K562 (cell line): Measurements from ENCODE around the gene SOX6. TPM values are rescaled to one million over a fixed set of nuclear protein-coding genes. Genes with fewer than 3 reads are reported as not detected.

Source experiments
- ATAC-seq: fragments of 200-7000 bp; cut with Tn5 transposase; 3 replicates; pipeline ENCODE4 v1.9.1; 2020; ENCODE audit warnings: moderate library complexity
- BruUV-seq: library from RNA; stranded (reverse); fragments of 400-500 nt; replicated peaks from 2 replicates; lab custom pipeline; 2021; lab: Mats Ljungman, UMichigan
- CTCF ChIA-PET: fragments of 300-600 bp; formaldehyde crosslinking; extraction: SDS; loops from one replicate; lab custom pipeline; 2021; ENCODE audit warnings: low intra/inter-chr PET ratio; lab: Yijun Ruan, JAX
- POLR2A ChIA-PET: fragments of 300-600, 350-650 bp; sonication (Branson Sonifier 250); formaldehyde crosslinking; extraction: SDS; loops from one replicate; lab custom pipeline; 2021; ENCODE audit warnings: antibody characterized with exemption, inconsistent platforms; lab: Yijun Ruan, JAX
- DNase-seq, 4 experiments: peaks; one replicate each; pipeline versions ENCODE4 v3.0.0 to v3.0.0-alpha.2; 2011 to 2018; ENCODE audit warnings: low spot score in 3 of 4, mixed read lengths in 3 of 4; ENCODE audit errors: extremely low read depth in 1 of 4
- FAIRE-seq: peaks from 2 replicates; lab custom pipeline; 2011; peaks lifted over from hg19 to GRCh38; lab: Jason Lieb, UNC
- H2AFZ ChIP-seq: 2 replicates; pipeline ENCODE4 v1.6.0; 2011; ENCODE audit warnings: low read depth, low read length, control low read depth, inconsistent platforms
- H3K27ac ChIP-seq: fragments of 200-600 bp; 3 replicates; pipeline ENCODE4 v1.8.0; 2011; ENCODE audit warnings: low read depth, mild to moderate bottlenecking, control low read depth, inconsistent platforms, low read length, moderate library complexity, mixed read lengths; ENCODE audit errors: extremely low read depth
- H3K27me3 ChIP-seq, 2 experiments: fragments of 300-600 bp in 1 of 2; 2 replicates in 1 of 2; 3 replicates in 1 of 2; pipeline versions ENCODE4 v1.6.0 to v1.8.0; 2011; ENCODE audit warnings: inconsistent platforms in 2 of 2, low read length in 2 of 2, mild to moderate bottlenecking in 1 of 2, mixed read lengths in 1 of 2, moderate library complexity in 1 of 2; ENCODE audit not compliant: control insufficient read depth in 2 of 2, insufficient read depth in 2 of 2
- H3K36me3 ChIP-seq: fragments of 300-600 bp; 3 replicates; pipeline ENCODE4 v1.8.0; 2011; ENCODE audit warnings: mild to moderate bottlenecking, low read length, inconsistent platforms; ENCODE audit not compliant: control insufficient read depth, insufficient read depth
- H3K4me1 ChIP-seq, 2 experiments: fragments of 200-600 bp in 1 of 2; replicated peaks in 1 of 2; 2 replicates in 1 of 2; 3 replicates in 1 of 2; pipeline versions ENCODE4 v1.5.1 to v1.8.0; 2011; ENCODE audit warnings: inconsistent platforms in 2 of 2, low read length in 2 of 2, mild to moderate bottlenecking in 1 of 2, mixed read lengths in 1 of 2, moderate library complexity in 1 of 2; ENCODE audit not compliant: control insufficient read depth in 2 of 2, insufficient read depth in 2 of 2
- H3K4me2 ChIP-seq: 2 replicates; pipeline ENCODE4 v1.6.1; 2011; ENCODE audit warnings: low read length, control low read depth, inconsistent platforms, mixed read lengths; ENCODE audit not compliant: insufficient read depth
- H3K4me3 ChIP-seq: fragments of 200-600 bp; sonication (generic), shearing (Covaris generic); 2 replicates; pipeline ENCODE4 v1.5.1; 2016; ENCODE audit warnings: control low read depth, inconsistent platforms
- H3K79me2 ChIP-seq: fragments of 200-600 bp; 3 replicates; pipeline ENCODE4 v1.8.0; 2011; ENCODE audit warnings: low read length, inconsistent platforms; ENCODE audit not compliant: control insufficient read depth, insufficient read depth
- H3K9ac ChIP-seq, 2 experiments: 2 replicates each; pipeline versions ENCODE4 v1.6.0 to v1.6.1; 2011; ENCODE audit warnings: low read depth in 2 of 2, low read length in 2 of 2, control low read depth in 1 of 2, inconsistent platforms in 1 of 2, mild to moderate bottlenecking in 1 of 2, mixed read lengths in 1 of 2; ENCODE audit not compliant: insufficient read depth in 1 of 2
- H3K9me1 ChIP-seq: one replicate; pipeline ENCODE4 v1.6.0; 2011; ENCODE audit warnings: inconsistent platforms, mild to moderate bottlenecking, low read length, moderate library complexity; ENCODE audit not compliant: control insufficient read depth, insufficient read depth
- H3K9me3 ChIP-seq: replicated peaks from 2 replicates; pipeline ENCODE4 v1.5.1; 2011; ENCODE audit warnings: low read depth, low read length, inconsistent platforms; ENCODE audit not compliant: control insufficient read depth, insufficient read depth
- H4K20me1 ChIP-seq: replicated peaks from 2 replicates; pipeline ENCODE4 v1.6.1; 2011; ENCODE audit warnings: low read length, inconsistent platforms, mixed read lengths; ENCODE audit not compliant: control insufficient read depth, insufficient read depth
- ATF1 ChIP-seq, 2 experiments: fragments of 450-650 bp in 1 of 2; IDR thresholded peaks; 2 replicates each; pipeline ENCODE4 v1.6.1; 2016; ENCODE audit warnings: missing compliant biosample characterization in 1 of 2, missing genetic modification characterization in 1 of 2
- CBFA2T3 ChIP-seq: fragments of 450-650 bp; IDR thresholded peaks from 2 replicates; pipeline ENCODE4 v1.6.1; 2017
- GMEB1 ChIP-seq: fragments of 250-450 bp; sonication (Bioruptor Pico); IDR thresholded peaks from 2 replicates; pipeline ENCODE4 v1.4.0; 2020; ENCODE audit warnings: mild to moderate bottlenecking
- HNRNPH1 ChIP-seq: fragments of 200-400 bp; formaldehyde crosslinking; optimal IDR thresholded peaks from 2 replicates; pipeline ENCODE3; 2017; ENCODE audit warnings: low read depth, mild to moderate bottlenecking, low read length, moderate library complexity
- L3MBTL2 ChIP-seq: fragments of 450-650 bp; IDR thresholded peaks from 2 replicates; pipeline ENCODE4 v1.6.1; 2016; ENCODE audit warnings: mild to moderate bottlenecking, moderate library complexity
- PURB ChIP-seq: sonication (generic); formaldehyde crosslinking; IDR thresholded peaks from 2 replicates; pipeline ENCODE4 v1.9.0; 2021; ENCODE audit warnings: low read depth, mild to moderate bottlenecking, missing genetic modification reagents
- RBM17 ChIP-seq: fragments of 200-400 bp; formaldehyde crosslinking; IDR thresholded peaks from 2 replicates; pipeline ENCODE4 v1.6.1; 2017; ENCODE audit warnings: low read depth, mild to moderate bottlenecking, low read length, borderline replicate concordance
- YY1 ChIP-seq, 3 experiments: IDR thresholded peaks; 2 replicates each; pipeline ENCODE4 v1.6.1; 2011; ENCODE audit warnings: low read length in 2 of 3, mild to moderate bottlenecking in 2 of 3, moderate library complexity in 2 of 3, borderline replicate concordance in 1 of 3, control low read depth in 1 of 3, low read depth in 1 of 3; ENCODE audit not compliant: insufficient read depth in 3 of 3, insufficient replicate concordance in 2 of 3, control insufficient read depth in 1 of 3, insufficient read length in 1 of 3; ENCODE audit errors: extremely low read depth in 1 of 3
- ZBTB49 ChIP-seq: sonication (generic); formaldehyde crosslinking; IDR thresholded peaks from 2 replicates; pipeline ENCODE4 v1.8.0; 2022; ENCODE audit warnings: missing genetic modification reagents, mild to moderate bottlenecking, borderline replicate concordance
- ZNF24 ChIP-seq: fragments of 450-650 bp; IDR thresholded peaks from 2 replicates; pipeline ENCODE4 v1.6.1; 2016
- WGBS: fragments of 100-300 bp; shearing (Covaris generic); methylation state at CpG from one replicate; pipeline ENCODE4 v1.1.6; 2016; ENCODE audit warnings: low coverage, mixed read lengths; ENCODE audit not compliant: insufficient coverage; ENCODE audit errors: missing lambda C conversion rate; 5-methylcytosine and 5-hydroxymethylcytosine counted together
- in situ Hi-C: fragments of 300-500 bp; cut with MboI; formaldehyde crosslinking; loops from 4 replicates; pipeline ENCODE4 v1.15.0; 2018; ENCODE audit warnings: inconsistent platforms, mixed read lengths
- intact Hi-C: fragments of 100-400 bp; cut with micrococcal nuclease; formaldehyde crosslinking; loops from 2 replicates; pipeline ENCODE4 v1.14.2; 2022
- polyA plus RNA-seq, 8 experiments: library from polyadenylated mRNA; depleted of rRNA in 4 of 8; stranded (reverse) in 5 of 8; unstranded in 3 of 8; fragments of >200 nt; fragmentation: Nextera tagmentation in 2 of 8; fragmentation: Illumina TruSeq in 1 of 8; extraction: Ambion mirVana in 2 of 8; extraction: Trizol in 1 of 8; gene quantifications; 2 replicates each; pipeline versions ENCODE4 v1.2.1 to v1.2.3, GENCODE V29; 2011 to 2014; ENCODE audit warnings: inconsistent platforms in 1 of 8, missing spikeins in 1 of 8
- total RNA-seq, 7 experiments: library from RNA; depleted of rRNA in 6 of 7; stranded (reverse); fragments of >200 nt in 6 of 7; fragmentation: Illumina TruSeq in 2 of 7; extraction: Trizol in 2 of 7; gene quantifications; 2 replicates each; pipeline versions ENCODE4 v1.2.1 to v1.2.3, GENCODE V29; 2011 to 2021; ENCODE audit warnings: low replicate concordance in 1 of 7

Gene SOX6
- total and polyA plus RNA-seq, 9 of the 15 experiments (the other 6 are each of a cell fraction or from before 2014, with no cell fraction given), result 0.89 to 8.7 (median 5.7) TPM

- TF ChIP-seq ZBTB49 (CRISPR knock-in tag) (no peak), L3MBTL2 (0 out of 2 replicates have a peak, but pooled peaks have one; percentile 8), ATF1 (CRISPR knock-in tag; IDR thresholded peaks at IDR 0.05) (no peak), ATF1 (tag; IDR thresholded peaks at IDR 0.05) (0 out of 2 replicates have a peak, but pooled peaks have one; percentile 8)
Observed at GRCh38 chr11:15971215-15971546, 385.2 kb downstream of the SOX6 start (continued).

- Histone ChIP-seq H2AFZ (peak overlapping the region; percentile 98), H3K4me3 (no peak overlapping the region), H3K4me1 (peaks cover 9 to 39% of the 10 kb centered on the region in 2 experiments), H3K79me2 (no peaks in the 10 kb centered on the region), H3K4me2 (no peak overlapping the region), H3K9me1 (no peaks in the 10 kb centered on the region), H3K27ac (peak overlapping the region; percentile 93; the same call in 2 of the 3 replicates), H3K36me3 (no peaks in the 10 kb centered on the region), H4K20me1 (no peaks in the 10 kb centered on the region), H3K9me3 (no peaks in the 10 kb centered on the region), H3K9ac (no peak overlapping the region), H3K27me3 (no peaks in the 10 kb centered on the region)
- 12% methylated on average over 3 of the region's 3 CpGs for WGBS
- DNase-seq, result peak in 3 of 4 experiments; percentile 16 to 65 (median 20)
- BruUV-seq, result no TSS peak
- no peak for FAIRE-seq
- intact Hi-C loops (no loop called here), in situ Hi-C loops (no loop called here)
- POLR2A ChIA-PET, result no interaction called here
- peak; percentile 12; the same call in 2 of the 3 replicates for ATAC-seq
- CTCF ChIA-PET, result no interaction called here
- TF ChIP-seq HNRNPH1 (no peak), RBM17 (no peak), CBFA2T3 (peak; percentile 69), GMEB1 (no peak), YY1 (IDR thresholded peaks at IDR 0.05; ENCODE audit: borderline replicate concordance in 1 of 3, control insufficient read depth in 1 of 3, extremely low read depth in 1 of 3, insufficient read depth in 3 of 3, insufficient read length in 1 of 3, insufficient replicate concordance in 2 of 3, low read depth in 1 of 3, low read length in 2 of 3) (peak in 1 of 3 experiments; percentile 13), L3MBTL2 (peak; percentile 91), ZNF24 (peak; percentile 87), PURB (CRISPR knock-in tag) (no peak)
Observed at GRCh38 chr11:15970506-15971214, 385.7 kb downstream of the SOX6 start.
